HK-2 (cell line): ENCODE results near the gene PPFIBP2.

Experiments used
- DNase-seq: peaks from one replicate; pipeline ENCODE4 v3.0.0-alpha.2; 2018; ENCODE audit not compliant: unreplicated experiment

PPFIBP2 gene

DNA sequence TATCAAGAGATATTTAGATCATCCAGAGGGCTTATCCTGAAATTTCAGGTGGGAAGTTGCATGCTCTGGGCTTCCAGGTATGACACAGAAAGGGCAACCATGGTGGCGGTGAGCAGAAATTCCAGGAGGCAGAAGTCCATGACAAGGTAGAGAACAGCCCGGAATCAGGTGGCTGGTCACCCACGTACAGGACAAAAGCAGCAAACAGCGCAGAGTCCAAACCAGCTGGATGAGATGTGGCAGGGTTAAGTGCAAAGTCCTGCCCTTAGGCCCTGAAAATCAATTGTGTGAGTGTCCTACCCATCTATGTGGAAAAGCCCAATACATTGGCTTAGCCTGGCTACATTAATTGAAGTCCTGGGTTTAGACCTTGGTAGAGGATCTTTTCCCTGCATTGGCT, 11.6 kb downstream of the PPFIBP2 start:
- DNase-seq = no peak

DNA sequence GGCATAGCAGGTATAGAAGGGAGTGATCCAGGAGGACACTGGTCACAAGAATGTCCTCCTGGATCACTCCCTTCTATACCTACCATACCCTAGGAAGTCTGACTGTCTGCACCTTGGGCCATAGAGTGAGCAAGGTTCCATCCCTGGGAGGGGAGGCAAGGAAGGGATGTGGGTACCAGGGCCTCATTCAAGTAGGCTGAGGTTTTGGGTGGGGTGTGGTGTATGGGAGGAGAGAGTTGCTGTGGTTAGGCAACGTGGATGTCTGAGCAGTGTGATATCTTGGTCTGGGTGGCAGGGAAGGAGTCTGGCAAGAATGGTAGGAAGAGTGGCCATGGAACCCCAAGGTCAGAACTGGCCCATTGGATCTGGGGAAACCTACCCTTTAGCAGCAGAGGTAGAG, 13.2 kb downstream of the PPFIBP2 start:
- DNase-seq = no peak

DNA sequence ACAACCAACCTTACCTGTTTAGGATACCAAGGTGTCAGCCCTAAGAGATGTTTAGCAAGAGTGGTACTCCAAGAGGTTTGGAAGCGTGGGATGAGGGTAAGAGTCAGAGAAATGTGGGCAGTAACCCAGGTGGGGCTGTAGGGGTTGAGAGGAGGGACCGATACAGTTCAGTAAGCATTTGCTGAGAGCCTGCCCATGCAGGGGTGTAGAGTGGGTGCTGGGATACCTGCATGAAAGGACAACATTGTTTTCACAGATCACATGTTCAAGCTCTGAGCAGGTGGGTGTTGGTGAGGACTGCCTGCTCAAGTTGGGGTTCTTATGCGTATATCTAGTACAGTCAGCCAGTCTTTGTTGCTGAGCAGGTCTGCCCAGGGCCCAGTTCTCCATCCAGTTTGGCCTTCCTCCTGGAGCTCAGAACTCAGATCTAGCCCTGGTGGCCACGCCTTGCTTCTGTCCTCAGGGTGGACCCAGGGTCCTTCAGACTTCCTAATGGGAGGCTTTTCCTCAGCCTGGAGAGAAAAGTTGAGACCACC, 14.8 kb downstream of the PPFIBP2 start:
- DNase-seq = no peak

DNA sequence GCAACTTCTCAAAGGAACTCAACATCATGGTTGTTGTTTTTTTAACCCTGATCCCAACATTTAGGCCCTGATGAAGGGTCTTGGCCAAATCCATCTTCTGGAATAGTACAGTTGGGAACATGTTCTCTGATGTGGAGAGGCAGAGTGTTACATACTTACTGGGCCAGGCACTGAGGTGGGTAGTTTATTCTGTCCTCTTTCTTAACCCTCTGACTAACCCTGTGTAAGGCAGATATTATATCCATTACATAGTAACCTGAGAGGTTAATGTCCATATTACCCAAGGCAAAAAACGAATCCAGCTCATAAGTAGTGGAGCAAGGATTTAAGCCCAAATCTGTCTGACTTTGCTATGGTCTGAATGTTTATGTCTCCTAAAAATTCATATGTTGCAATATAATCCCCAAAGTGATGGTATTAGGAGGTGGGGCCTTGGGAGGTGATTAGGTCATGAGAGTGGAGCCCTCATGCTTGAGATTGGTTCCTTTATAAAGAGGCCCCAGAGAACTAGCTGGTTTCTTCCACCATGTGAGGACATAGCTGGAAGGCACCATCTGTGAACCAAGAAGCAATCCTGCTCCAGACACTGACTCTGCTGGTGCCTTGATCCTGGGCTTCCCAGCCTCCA, 16.3 kb downstream of the PPFIBP2 start:
- no peak for DNase-seq

DNA sequence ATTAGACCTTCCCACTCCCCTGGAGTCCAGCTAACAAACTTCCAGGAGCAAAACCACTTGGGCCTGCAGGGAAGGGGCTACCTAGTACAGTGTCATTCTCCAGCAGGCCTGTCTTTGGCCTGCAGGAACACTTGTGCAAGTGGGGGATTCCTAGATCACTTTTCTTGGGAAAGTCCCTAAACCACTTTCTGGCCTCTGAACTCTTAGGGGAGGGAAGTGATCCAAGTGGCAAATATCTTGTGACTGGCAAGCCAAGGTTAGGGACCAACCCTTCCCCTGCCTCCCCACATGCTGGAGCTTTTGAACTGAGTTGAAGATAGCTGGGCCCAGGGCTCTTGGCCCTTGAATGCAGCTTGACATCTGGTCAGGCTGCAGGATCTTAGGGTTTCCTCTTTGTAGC, 17.2 kb downstream of the PPFIBP2 start:
- DNase-seq = no peak

DNA sequence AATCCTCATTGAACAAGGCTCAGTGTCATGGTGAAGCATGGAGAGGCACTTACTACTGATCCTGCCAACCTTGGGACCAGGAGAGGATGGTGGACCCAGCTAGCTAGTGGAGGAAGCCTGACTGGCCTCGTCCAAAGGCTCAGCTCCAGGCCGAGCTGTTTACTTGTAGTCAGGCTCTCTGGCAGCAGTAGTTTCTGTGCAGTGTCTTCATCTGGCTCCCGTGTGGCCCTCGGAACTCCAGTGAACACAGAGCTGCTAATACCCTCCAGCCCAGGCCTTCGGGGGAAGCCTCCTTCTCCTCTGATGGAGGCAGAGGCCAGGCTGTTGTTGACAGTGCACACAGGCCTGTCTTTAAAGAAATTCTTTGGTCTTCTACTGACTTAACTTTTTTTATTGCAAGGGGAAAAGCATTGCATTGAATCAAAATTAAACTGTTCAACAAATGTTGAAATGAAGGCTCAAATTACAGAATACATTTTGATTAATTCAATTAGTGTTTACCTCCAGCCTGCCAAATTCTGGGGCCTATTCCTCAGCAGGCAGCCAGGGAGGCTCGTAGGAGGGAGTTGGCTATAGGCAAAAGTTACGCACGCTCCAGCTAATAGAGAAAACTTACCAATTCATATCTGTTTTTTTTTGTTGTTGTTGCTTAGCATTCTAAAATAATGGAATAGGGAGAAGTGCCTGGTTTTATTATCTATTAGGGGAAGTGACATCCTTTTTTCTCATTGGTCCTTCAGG, 18.8 kb downstream of the PPFIBP2 start:
- DNase-seq = no peak

DNA sequence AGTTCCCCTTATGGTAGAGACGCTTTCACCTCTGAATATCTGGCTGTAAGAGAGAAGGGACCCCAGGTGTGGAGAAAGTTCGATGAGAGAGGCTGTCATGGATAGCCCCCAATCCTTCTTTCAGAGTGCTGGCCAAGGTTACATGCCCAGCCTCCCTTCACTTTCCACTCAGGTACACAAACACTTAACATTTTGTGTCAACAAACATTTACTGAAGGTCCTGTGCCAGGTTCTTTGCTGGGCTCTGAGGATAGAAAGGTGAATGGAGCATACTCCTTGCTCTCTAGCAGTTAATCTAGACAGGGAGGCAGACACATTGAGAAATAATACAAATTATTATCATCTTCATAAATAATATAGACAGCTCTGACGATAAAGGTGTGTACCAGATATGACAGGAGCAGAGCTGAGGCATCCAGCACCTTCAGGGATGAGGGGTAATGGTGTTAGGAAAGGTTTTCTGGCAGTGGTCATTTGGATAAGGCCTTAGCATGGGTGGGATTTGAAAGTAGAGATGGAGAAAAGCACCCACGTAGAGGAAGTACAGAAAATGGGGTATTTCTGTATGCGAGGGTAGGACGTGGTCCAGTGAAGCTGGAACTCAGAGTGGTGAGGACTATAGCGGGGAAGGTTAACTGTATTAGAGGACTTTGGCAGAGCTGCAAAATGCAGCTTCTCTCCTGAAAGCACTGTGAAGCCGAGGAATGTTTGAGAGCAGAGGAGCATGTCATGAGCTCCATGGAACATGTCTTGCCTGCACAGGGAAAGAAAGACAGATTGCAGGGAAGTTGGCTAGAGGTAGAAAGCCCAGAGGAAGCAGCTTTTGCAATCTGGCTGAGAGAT, 19.6 kb downstream of the PPFIBP2 start:
- no peak for DNase-seq

DNA sequence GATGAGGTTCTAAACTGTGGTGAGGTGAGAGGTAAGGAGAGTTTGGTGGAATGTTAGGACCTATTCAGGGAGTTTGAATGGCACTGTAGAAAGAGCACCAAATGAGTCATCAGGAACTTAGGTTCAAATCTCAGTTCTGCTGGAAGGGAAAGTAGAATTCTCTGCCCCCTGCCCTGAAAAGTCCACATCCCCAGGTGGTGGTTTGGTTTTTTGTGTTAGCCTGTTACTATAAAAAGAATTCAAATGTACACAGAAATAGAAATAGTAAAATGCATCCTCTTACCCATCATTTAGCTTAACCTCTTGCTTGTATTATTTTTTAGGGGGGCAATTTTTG, 20.2 kb downstream of the PPFIBP2 start:
- DNase-seq = no peak

DNA sequence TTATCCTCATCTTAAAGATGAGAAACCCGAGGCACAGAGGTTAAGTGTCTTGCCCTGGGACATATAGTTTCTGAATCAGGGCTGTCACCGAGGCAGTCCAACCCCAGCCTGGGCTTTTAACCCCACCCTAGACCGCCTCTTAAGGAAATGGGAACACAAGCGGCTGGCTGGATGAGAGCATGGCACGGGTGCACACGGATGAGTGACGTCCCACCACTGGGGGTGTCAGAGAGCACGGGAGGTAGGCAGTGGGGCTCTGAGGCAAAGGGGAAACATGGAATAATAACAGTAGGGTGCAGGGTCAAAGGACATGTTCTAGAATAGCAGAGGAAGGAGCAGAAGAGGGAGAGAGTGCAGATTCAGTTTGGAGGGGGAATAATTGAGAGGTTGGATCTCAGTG, 22.3 kb downstream of the PPFIBP2 start:
- DNase-seq = no peak

DNA sequence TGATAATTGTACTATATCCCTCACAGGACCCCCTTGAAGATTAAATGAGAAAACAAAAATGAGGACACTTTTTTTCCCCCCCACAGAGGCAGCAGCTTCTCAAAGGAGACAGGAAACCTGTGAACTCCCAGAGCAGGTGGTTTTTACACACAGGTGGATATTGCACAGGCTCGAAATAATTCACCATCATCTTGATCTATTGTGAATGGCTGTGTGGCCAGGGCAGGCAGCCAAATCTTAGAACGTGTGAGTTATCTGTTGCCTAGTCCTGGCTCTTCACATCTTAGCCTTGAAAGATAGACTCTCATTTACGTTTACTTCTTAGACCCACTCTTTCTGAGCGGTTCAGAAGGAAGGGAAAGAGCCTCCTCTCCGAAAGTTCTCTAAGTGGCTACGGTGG, 23.5 kb downstream of the PPFIBP2 start:
- no peak for DNase-seq

DNA sequence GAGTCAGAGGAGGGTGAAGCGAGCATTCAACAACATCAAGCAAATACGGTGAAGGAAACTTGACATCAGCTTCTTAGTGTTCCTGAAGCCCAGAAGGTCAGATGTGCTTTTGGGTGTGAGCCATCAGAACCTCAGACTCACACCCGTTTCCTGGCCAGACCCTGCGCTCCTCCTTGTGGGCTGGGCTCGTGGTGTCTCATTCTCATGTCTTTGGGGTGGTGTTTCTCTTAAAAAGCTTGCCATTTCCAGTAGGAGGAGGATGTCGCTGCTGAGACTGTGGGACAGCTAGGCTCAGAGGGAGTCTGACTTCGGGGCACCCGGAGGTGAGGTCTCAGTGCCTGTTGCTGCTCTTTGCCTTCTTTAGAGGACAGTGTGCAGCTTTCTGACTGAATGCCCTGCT, 24.2 kb downstream of the PPFIBP2 start:
- no peak for DNase-seq

DNA sequence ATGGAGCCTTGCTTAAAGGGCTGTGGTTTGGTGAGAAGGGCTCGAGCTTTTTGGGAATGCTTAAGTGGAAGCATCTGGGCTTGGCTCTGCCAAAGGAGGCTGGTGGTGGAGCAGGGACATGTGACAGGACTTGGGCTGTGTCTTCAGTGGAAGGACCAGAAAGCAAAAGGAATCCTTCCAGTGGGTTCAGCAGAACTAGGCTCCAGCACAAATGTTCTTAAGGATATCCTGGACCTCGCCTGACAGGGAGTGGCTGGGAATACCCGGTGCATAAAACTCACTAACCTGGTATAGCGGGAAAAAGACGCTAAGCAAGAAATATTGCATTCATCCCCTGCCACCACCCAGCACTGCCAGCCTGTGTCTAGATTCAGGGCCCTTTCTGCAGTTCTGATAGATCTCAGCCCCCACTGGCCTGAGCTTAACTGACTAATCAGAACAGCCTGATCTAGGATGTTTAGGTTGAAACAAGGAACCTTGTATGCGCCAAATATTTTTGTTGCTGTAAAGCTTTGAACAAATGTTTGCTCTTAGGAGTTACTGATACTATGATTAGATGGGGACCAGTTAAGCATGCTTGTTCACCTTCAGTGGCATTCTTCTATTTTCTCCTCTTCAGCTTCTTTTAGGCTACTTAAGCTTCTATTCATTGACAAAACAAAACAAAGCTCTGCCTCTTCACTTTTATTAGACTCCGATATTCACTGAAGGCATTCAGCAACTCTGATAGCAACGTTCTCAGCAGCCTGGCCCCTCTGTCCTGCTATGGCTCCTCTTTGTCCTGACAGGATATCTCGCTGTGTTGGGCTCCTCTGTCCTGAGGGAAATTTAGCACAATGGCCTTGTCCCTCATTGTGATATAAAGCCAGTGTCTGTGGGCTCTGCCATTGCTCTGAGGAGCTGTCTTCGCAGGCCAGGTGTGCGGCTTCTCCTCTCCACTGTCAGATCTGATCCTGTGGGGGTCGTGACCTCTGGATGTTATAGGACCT, 25.0 kb downstream of the PPFIBP2 start:
- no peak for DNase-seq

DNA sequence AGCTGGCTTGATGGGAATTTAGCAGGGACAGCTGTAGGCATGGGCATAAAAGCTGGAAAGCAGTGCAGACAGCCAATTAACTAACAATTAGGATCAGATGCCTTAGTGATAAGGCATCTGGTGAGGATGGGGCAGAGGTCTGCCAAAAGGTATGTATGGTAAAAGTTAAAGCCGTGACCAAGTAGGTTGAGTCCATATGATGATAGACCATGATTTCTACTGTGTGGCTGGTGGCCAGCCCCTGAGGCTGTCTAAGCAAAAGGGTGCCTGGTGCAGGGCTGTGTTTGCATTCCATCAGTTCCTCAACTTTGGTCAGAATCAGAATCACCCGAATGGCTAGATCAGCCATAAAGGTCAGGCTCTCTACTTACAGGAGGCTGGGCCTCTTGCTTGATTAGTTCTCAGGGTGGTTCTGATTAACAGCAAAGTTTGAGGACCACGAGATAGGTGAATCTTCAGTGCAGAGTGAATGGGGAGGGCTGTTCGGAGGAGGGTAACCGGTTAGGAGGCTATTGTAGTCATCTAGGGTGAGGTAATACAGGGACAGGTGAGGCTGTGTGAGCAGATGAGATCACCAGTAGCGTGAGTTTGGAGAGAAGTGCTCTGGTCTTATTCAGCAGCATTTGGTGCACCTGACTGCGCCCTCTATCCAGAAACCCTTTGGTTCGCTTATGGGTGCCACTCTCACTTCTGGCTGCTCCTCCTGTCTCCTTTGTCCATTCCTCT, 27.2 kb downstream of the PPFIBP2 start:
- DNase-seq = no peak

DNA sequence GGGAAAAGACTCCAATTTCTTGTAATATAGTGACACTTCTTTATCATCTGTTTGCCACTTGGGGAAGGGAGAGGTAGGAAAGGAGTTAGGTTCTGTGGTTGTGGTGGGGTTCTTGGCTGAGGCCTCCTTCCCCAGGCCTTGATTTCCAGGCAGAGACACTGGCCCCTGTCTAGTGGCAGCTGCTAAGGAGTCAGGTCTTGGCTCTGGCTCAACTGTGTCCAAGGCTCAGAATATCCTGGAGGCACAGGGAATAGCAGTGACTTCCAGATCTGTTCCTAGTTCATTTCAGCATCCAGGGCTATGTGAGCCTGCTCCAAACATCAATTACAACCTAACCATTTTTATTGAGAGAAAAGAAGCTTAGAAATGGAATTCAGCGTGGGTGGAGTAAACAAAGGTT, 29.5 kb downstream of the PPFIBP2 start:
- no peak for DNase-seq

DNA sequence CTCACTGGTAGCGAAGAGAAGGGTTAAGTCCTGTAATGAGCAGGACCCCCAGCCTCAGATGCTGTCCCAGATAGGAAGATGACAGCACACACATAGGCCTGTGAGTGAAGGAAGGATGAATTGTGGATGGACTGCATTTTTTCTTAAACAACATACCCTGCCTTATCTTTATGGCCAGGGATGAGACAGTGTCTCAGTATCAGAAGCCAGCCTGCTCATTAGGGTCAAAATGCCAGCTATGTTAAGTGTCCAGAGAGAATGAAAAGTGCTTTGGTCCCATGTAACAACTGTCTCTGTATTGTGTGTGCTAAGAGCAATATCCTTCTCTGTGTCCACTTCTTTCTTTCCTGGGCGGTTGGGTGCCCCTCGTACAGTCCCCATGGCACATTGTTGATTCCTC, 30.2 kb downstream of the PPFIBP2 start:
- DNase-seq = no peak

DNA sequence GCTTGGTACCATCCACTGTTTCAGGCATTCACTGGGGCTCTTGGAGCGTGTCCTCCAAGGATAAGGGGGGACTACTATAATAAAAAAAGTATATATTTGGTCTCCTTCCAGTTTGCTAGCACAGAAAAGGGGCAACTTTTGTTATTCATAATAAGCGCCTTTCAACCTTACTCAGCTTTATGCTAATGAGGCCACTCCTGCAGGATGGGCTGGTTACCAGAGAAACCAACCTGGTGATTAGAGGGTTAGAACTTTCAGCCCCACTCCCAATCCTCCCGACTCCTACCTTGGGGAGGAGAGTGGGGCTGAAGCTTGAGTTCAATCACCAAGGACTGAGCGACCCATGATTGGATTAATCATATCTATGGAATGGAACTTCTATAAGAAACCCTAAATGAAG, 31.8 kb downstream of the PPFIBP2 start:
- no peak for DNase-seq

DNA sequence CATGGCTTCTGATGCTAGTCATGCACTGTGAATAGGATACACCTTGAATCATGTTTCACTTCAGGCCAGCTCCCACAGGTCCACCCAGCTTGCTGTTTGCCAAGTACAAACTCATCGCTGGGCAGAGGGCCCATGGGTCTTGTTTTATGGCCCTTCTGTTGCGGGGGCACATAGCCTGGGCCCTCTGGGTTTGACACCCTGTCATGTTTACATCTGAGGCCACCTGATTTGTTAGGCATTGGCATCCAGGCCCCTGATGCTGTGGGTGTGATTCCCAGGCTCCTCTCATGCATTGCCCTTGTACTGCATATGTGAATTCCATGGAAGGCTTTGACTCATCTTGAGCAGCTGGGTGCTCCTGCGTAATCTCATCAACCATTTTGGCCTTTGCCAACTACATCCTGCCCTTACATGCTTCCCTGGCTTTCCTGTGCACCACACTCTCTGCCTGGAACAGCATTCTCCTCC, 32.6 kb downstream of the PPFIBP2 start:
- DNase-seq = no peak

DNA sequence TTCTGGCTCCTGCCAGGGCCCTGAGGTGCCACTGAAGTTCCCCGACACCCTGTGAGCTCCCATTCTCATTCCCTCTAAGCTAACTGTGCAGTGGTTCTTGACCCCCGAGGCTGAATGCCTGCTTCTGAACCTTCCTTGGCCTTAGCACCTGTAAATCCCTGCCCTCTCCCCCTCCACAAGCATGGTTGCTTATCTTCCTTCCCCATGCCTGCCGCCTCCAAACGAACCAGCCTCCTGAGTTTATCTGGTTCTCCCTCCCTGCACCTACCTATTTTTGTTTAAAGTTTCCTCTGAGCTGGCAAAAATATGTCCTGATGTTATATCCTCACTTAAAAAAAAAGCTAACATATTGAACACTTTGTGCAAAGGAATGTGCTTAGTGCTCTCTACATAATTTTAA, 33.9 kb downstream of the PPFIBP2 start:
- DNase-seq = no peak

DNA sequence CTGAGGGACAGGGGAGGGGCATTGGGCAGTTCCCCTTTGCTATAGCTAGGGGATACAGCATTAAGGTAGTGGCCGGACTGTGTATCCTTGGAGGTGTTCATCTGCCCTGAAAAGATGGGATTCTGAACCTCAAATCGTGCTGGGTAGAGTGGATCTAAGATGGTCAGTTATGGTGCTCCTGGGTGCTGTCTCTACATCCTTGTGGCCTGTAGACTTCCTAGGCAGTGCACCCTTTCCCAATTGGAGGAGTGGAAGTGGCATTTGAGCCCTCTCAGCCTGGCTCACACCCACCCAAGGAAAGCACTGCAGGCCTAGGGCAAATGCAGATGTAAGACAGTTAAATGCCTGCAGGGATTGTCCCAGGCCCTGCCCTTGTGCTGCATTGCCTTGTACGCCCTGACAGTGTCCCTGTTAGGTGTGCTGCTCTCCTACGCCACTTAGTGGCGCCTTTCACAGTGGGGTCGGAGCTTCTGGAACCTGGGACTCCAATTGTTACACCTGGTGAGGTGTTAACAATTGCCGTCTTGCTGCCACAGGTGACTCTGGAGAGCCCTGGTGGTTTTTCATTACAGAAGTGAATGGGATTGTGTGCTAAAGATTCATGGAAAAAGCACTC, 35.0 kb downstream of the PPFIBP2 start:
- DNase-seq = no peak

DNA sequence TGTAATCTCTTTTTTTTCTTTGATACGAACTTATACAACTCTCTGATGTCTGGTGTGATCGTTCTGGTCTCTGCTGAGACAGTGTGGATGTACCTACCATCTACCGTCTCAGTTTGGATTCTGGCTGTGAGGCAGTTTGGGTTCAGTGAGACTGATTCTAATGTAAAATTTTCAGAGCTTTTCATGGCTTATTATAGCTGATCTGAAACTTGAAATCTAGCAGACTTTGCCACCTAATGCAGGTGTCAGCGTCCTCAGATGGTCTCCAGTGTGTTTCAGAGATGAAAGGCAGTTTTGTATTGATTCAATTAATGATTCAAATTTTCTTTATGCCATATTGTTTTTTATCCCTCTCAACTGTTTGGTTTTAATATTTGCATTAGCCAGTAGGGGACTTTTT, 35.9 kb downstream of the PPFIBP2 start:
- no peak for DNase-seq
